Keratinocyte (primary cell): ENCODE data around the gene HAP1. TPM values are rescaled to one million over a fixed set of nuclear protein-coding genes. Genes with fewer than 3 reads are reported as not detected.

Source experiments
- DNase-seq: peaks from one replicate; pipeline ENCODE4 v3.0.0-alpha.2; 2011; ENCODE audit warnings: low read depth, missing footprints, low spot score
- FAIRE-seq: peaks from 2 replicates; lab custom pipeline; 2011; peaks lifted over from hg19 to GRCh38; lab: Jason Lieb, UNC
- H2AFZ ChIP-seq: 2 replicates; pipeline ENCODE4 v1.6.0; 2012; ENCODE audit warnings: low read length, control low read depth, inconsistent platforms; ENCODE audit not compliant: control insufficient read depth
- H3K27ac ChIP-seq: 2 replicates; pipeline ENCODE4 v1.5.1; 2011; ENCODE audit warnings: low read length; ENCODE audit not compliant: control insufficient read depth, insufficient read depth
- H3K27me3 ChIP-seq: 3 replicates; pipeline ENCODE4 v1.6.0; 2011; ENCODE audit warnings: low read length; ENCODE audit not compliant: control insufficient read depth, insufficient read depth; ENCODE audit errors: extremely low read depth
- H3K36me3 ChIP-seq, 2 experiments: 2 replicates in 1 of 2; 3 replicates in 1 of 2; pipeline ENCODE4 v1.5.1; 2011; ENCODE audit warnings: low read length in 2 of 2, mild to moderate bottlenecking in 1 of 2; ENCODE audit not compliant: control insufficient read depth in 2 of 2, insufficient read depth in 2 of 2; ENCODE audit errors: extremely low read depth in 1 of 2
- H3K4me1 ChIP-seq: 3 replicates; pipeline ENCODE4 v1.5.1; 2011; ENCODE audit warnings: low read length; ENCODE audit not compliant: control insufficient read depth, insufficient read depth; ENCODE audit errors: extremely low read depth
- H3K4me2 ChIP-seq: 3 replicates; pipeline ENCODE4 v1.6.0; 2011; ENCODE audit warnings: low read depth, low read length; ENCODE audit not compliant: control insufficient read depth, insufficient read depth; ENCODE audit errors: extremely low read depth
- H3K4me3 ChIP-seq, 3 experiments: fragments of 200-600 bp in 1 of 3; sonication (generic) in 1 of 3; 2 replicates in 2 of 3; 3 replicates in 1 of 3; pipeline ENCODE4 v1.5.1; 2011 to 2016; ENCODE audit warnings: low read length in 3 of 3, mild to moderate bottlenecking in 3 of 3, control low read depth in 2 of 3, inconsistent platforms in 1 of 3, low read depth in 1 of 3, mixed read lengths in 1 of 3, mixed run types in 1 of 3, moderate library complexity in 1 of 3; ENCODE audit not compliant: control insufficient read depth in 2 of 3, insufficient read depth in 2 of 3; ENCODE audit errors: extremely low read depth in 1 of 3
- H3K79me2 ChIP-seq: 2 replicates; pipeline ENCODE4 v1.6.0; 2012; ENCODE audit warnings: low read length; ENCODE audit not compliant: control insufficient read depth, insufficient read depth
- H3K9ac ChIP-seq: 3 replicates; pipeline ENCODE4 v1.6.0; 2011; ENCODE audit warnings: low read length; ENCODE audit not compliant: control insufficient read depth, insufficient read depth; ENCODE audit errors: extremely low read depth
- H3K9me1 ChIP-seq: 3 replicates; pipeline ENCODE4 v1.6.0; 2011; ENCODE audit warnings: low read length; ENCODE audit not compliant: control insufficient read depth, insufficient read depth; ENCODE audit errors: extremely low read depth
- H3K9me3 ChIP-seq: 2 replicates; pipeline ENCODE4 v1.5.1; 2012; ENCODE audit warnings: low read depth, low read length; ENCODE audit not compliant: control insufficient read depth
- H4K20me1 ChIP-seq: 3 replicates; pipeline ENCODE4 v1.6.0; 2011; ENCODE audit warnings: low read length; ENCODE audit not compliant: control insufficient read depth, insufficient read depth; ENCODE audit errors: extremely low read depth
- EZH2 ChIP-seq: IDR thresholded peaks from one replicate; pipeline ENCODE4 v1.6.1; 2012; ENCODE audit warnings: inconsistent platforms, mild to moderate bottlenecking, low read length, moderate library complexity
- dilution Hi-C: fragments of 300-500 bp; cut with MboI; formaldehyde crosslinking; loops from one replicate; pipeline ENCODE4 v1.7.0; 2020; ENCODE audit warnings: low sequenced_read_pairs; ENCODE audit not compliant: extremely low pct_ligation_motif_present
- polyA plus RNA-seq, 5 experiments: library from polyadenylated mRNA; depleted of rRNA in 3 of 5; stranded (reverse) in 3 of 5; stranded (forward) in 1 of 5; unstranded in 1 of 5; fragments of >200 nt; gene quantifications; 1 replicate in 1 of 5; 2 replicates in 3 of 5; 3 replicates in 1 of 5; pipeline versions ENCODE4 v1.2.1 to v1.2.3, GENCODE V29; 2011 to 2012; ENCODE audit warnings: missing spikeins in 2 of 5, low read depth in 1 of 5, low replicate concordance in 1 of 5
- TF ChIP-seq, protein P1 (sequence below), 3 experiments: IDR thresholded peaks in 1 of 3; conservative IDR thresholded peaks in 1 of 3; optimal IDR thresholded peaks in 1 of 3; 2 replicates in 2 of 3; 3 replicates in 1 of 3; pipeline versions ENCODE3 to v1.5.1; 2011; ENCODE audit warnings: low read length in 3 of 3, mild to moderate bottlenecking in 3 of 3, moderate library complexity in 2 of 3, control low read depth in 1 of 3, inconsistent platforms in 1 of 3; ENCODE audit not compliant: insufficient read depth in 2 of 3; ENCODE audit errors: extremely low read depth in 1 of 3

HAP1 gene
- polyA plus RNA-seq, 1 donor (not counting 4 experiments of a cell fraction or from before 2014, with no cell fraction given): 1.6 TPM

- Histone ChIP-seq H3K27me3 (peaks cover 38% of the 10 kb centered on the region), H3K9me1 (peaks cover 6% of the 10 kb centered on the region), H3K4me1 (peaks cover 52% of the 10 kb centered on the region), H2AFZ (no peak overlapping the region), H3K27ac (no peak overlapping the region), H3K9ac (no peak overlapping the region), H3K9me3 (no peaks in the 10 kb centered on the region), H4K20me1 (no peaks in the 10 kb centered on the region), H3K36me3 (no peaks in the 10 kb centered on the region), H3K4me2 (no peak overlapping the region), H3K79me2 (no peaks in the 10 kb centered on the region), H3K4me3 (no peak overlapping the region)
- FAIRE-seq (no peak), DNase-seq (no peak)
- dilution Hi-C loops: no loop called here
- TF ChIP-seq, protein P1, sequence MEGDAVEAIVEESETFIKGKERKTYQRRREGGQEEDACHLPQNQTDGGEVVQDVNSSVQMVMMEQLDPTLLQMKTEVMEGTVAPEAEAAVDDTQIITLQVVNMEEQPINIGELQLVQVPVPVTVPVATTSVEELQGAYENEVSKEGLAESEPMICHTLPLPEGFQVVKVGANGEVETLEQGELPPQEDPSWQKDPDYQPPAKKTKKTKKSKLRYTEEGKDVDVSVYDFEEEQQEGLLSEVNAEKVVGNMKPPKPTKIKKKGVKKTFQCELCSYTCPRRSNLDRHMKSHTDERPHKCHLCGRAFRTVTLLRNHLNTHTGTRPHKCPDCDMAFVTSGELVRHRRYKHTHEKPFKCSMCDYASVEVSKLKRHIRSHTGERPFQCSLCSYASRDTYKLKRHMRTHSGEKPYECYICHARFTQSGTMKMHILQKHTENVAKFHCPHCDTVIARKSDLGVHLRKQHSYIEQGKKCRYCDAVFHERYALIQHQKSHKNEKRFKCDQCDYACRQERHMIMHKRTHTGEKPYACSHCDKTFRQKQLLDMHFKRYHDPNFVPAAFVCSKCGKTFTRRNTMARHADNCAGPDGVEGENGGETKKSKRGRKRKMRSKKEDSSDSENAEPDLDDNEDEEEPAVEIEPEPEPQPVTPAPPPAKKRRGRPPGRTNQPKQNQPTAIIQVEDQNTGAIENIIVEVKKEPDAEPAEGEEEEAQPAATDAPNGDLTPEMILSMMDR (optimal IDR thresholded peaks at IDR 0.05 in 1 of 3, IDR thresholded peaks at IDR 0.05 in 1 of 3, conservative IDR thresholded peaks at IDR 0.05 in 1 of 3; ENCODE audit: extremely low read depth in 1 of 3, insufficient read depth in 2 of 3, low read length in 3 of 3): no peak
- TF ChIP-seq EZH2: no peak
These were observed 2.7 kb upstream of the HAP1 start for GRCh38 chr17:41736983-41737679.

DNA sequence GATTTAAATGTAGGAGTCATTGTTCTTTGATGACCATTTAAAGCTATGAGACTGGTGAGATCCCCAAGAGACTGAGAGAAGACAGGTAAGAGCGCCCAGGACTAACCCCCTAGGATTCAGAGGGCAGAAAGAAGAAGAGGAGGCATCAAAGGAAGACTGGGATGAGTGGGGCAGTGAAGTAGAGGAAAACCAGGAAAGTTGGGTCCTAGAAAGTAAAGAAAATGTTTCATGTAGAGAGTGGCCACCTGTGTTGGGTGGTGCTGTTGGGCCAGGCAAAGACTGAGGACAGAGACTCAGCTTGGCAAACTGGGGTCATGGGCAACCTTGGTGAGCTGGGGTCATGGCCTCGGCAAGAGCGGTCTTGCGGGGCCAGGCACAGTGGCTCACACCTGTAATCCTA is 1.3 kb upstream of the HAP1 start:
- no peak overlapping the region for H3K27ac ChIP-seq
- dilution Hi-C loops: no loop called here
- H3K4me3 ChIP-seq: no peak overlapping the region
- H3K4me2 ChIP-seq: no peak overlapping the region
- peaks cover 49% of the 10 kb centered on the region for H3K27me3 ChIP-seq
- no peak overlapping the region for H3K9ac ChIP-seq
- peaks cover 0 to 3% of the 10 kb centered on the region in 2 experiments for H3K36me3 ChIP-seq
- H4K20me1 ChIP-seq: no peaks in the 10 kb centered on the region
- no peak for DNase-seq
- H3K9me1 ChIP-seq: peaks cover 4% of the 10 kb centered on the region
- no peak for TF ChIP-seq EZH2
- TF ChIP-seq, protein P1 (optimal IDR thresholded peaks at IDR 0.05 in 1 of 3, IDR thresholded peaks at IDR 0.05 in 1 of 3, conservative IDR thresholded peaks at IDR 0.05 in 1 of 3; ENCODE audit: extremely low read depth in 1 of 3, insufficient read depth in 2 of 3, low read length in 3 of 3): no peak
- no peaks in the 10 kb centered on the region for H3K79me2 ChIP-seq
- no peak for FAIRE-seq
- peaks cover 38% of the 10 kb centered on the region for H3K4me1 ChIP-seq
- H3K9me3 ChIP-seq: no peaks in the 10 kb centered on the region
- H2AFZ ChIP-seq: no peak overlapping the region
